ENCODE results near the gene TUBE1. TPM values are rescaled to one million over a fixed set of nuclear protein-coding genes. Genes with fewer than 3 reads are reported as not detected.

The TUBE1 gene
- total RNA-seq, 1 experiment from 2014 or later, result 42.5 TPM

GRCh38 chr6:112024464-112024863 lies 62.8 kb downstream of the TUBE1 start:
- H3K27ac ChIP-seq (ENCODE audit: low read depth, low read length), result no peak overlapping the region
- ChIA-PET RAD21 (ENCODE audit: low non-redundant PET in 1 of 2, low total read pairs in 2 of 2, uncharacterized antibody in 2 of 2, unreplicated experiment in 2 of 2) (no interaction called here), POLR2A (no interaction called here), CTCF (no interaction called here)
- no peaks in the 10 kb centered on the region for H3K9me3 ChIP-seq (ENCODE audit: control insufficient read depth in 1 of 2, insufficient read depth in 1 of 2, low read depth in 1 of 2, low read length in 2 of 2)
- no peak for ATAC-seq
- no peaks in the 10 kb centered on the region for H4K20me1 ChIP-seq (ENCODE audit: insufficient read depth)
- no peak overlapping the region for H3K4me3 ChIP-seq (replicated peaks in 1 of 2; ENCODE audit: low read depth in 1 of 2, low read length in 2 of 2)
- no TSS peak for BruUV-seq (replicated peaks)
- no peaks in the 10 kb centered on the region for H3K9me2 ChIP-seq (ENCODE audit: insufficient read depth)
- H3K36me3 ChIP-seq (ENCODE audit: control insufficient read depth in 1 of 2, insufficient read depth in 2 of 2, low read length in 2 of 2), result no peaks in the 10 kb centered on the region
- intact Hi-C loops (cut with micrococcal nuclease), result no loop called here
- DNase-seq (ENCODE audit: low read depth, low spot score), result no peak
- no peak overlapping the region for H2AFZ ChIP-seq (ENCODE audit: low read depth, low read length, poor library complexity, severe bottlenecking)
- H3K4me1 ChIP-seq (ENCODE audit: control insufficient read depth in 1 of 2, insufficient read depth in 2 of 2, low read length in 2 of 2), result no peaks in the 10 kb centered on the region
- no peaks in the 10 kb centered on the region for H3K79me2 ChIP-seq (ENCODE audit: insufficient read depth, low read length)
- H3K4me2 ChIP-seq (ENCODE audit: low read length), result no peak overlapping the region
- H3K27me3 ChIP-seq (ENCODE audit: insufficient read depth, low read length), result no peaks in the 10 kb centered on the region
- TF ChIP-seq ZNF274 (IDR thresholded peaks at IDR 0.05; ENCODE audit: low read depth, low read length) (no peak), EZH2phosphoT487 (IDR thresholded peaks at IDR 0.05; ENCODE audit: borderline replicate concordance) (no peak), ZFX (IDR thresholded peaks at IDR 0.05) (no peak), ELF1 (IDR thresholded peaks at IDR 0.05; ENCODE audit: borderline replicate concordance, low read depth) (no peak), POLR2AphosphoS5 (IDR thresholded peaks at IDR 0.05; ENCODE audit: low read depth, low read length) (no peak), MAX (IDR thresholded peaks at IDR 0.05) (no peak), FOSL1 (IDR thresholded peaks at IDR 0.05; ENCODE audit: low read depth) (no peak), TCF7L2 (IDR thresholded peaks at IDR 0.05; ENCODE audit: borderline replicate concordance, extremely low read depth, insufficient read depth, insufficient read length) (no peak), SP1 (IDR thresholded peaks at IDR 0.05; ENCODE audit: low read depth) (no peak), RAD21 (IDR thresholded peaks at IDR 0.05; ENCODE audit: low read depth) (no peak), JUND (IDR thresholded peaks at IDR 0.05) (no peak), SIN3A (IDR thresholded peaks at IDR 0.05; ENCODE audit: low read depth) (no peak), EGR1 (IDR thresholded peaks at IDR 0.05; ENCODE audit: low read depth) (no peak), REST (IDR thresholded peaks at IDR 0.05; ENCODE audit: low read depth) (no peak), ZBTB33 (IDR thresholded peaks at IDR 0.05; ENCODE audit: extremely low read depth, insufficient replicate concordance, low read length) (no peak), POLR2A (IDR thresholded peaks at IDR 0.05; ENCODE audit: borderline replicate concordance, extremely low read depth, insufficient read depth, insufficient read length) (no peak), ATF3 (IDR thresholded peaks at IDR 0.05) (no peak)
- H3K9ac ChIP-seq (ENCODE audit: low read length), result no peak overlapping the region

All from HCT116 (cell line).